GM12801 (cell line): Measurements from ENCODE around the gene DRAM2.

Source experiments
- TF ChIP-seq, protein P1 (sequence below): IDR thresholded peaks from one replicate; pipeline ENCODE4 v1.5.1; 2011; ENCODE audit warnings: control low read depth; ENCODE audit not compliant: insufficient read length; ENCODE audit errors: extremely low read depth

DRAM2 gene

DNA sequence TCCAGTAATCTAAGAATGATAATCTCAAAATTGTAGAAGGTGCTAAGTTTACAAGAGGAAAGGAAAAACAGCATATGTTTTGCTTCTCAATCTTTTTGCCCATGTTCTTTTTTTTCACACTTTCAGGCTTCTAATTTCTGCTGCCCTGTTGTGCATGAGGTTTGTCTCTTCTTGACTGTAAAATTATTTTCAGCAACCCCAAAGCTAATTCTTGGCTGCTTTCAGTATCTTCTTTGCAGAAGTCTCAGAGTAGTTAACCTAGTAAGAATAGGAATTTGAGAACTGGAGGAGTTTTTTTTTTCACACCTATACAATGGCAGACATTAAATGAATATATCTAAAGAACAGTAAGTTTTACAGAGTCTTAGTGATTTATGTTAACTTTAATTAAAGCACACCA lies 34.2 kb upstream of the DRAM2 start:
- TF ChIP-seq, protein P1, sequence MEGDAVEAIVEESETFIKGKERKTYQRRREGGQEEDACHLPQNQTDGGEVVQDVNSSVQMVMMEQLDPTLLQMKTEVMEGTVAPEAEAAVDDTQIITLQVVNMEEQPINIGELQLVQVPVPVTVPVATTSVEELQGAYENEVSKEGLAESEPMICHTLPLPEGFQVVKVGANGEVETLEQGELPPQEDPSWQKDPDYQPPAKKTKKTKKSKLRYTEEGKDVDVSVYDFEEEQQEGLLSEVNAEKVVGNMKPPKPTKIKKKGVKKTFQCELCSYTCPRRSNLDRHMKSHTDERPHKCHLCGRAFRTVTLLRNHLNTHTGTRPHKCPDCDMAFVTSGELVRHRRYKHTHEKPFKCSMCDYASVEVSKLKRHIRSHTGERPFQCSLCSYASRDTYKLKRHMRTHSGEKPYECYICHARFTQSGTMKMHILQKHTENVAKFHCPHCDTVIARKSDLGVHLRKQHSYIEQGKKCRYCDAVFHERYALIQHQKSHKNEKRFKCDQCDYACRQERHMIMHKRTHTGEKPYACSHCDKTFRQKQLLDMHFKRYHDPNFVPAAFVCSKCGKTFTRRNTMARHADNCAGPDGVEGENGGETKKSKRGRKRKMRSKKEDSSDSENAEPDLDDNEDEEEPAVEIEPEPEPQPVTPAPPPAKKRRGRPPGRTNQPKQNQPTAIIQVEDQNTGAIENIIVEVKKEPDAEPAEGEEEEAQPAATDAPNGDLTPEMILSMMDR: no peak

DNA sequence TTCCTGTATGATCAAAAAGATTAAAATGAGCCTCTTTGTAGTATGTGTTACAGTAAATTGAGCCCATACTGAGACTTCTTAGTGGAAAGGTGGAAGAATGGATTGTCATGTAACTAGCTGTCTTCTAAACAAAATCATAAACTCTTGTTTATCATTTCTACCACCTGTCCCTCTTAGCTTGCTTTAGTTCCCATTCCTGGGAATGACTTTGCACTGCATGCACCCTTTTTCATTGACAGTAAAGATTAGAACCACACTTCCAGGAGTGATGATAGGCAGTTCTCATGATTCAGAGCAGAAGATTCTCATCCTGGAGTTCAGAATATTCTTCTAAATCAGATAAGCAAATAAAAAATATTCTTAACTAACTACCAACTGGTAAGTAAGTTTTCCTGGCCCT lies 32.6 kb upstream of the DRAM2 start:
- TF ChIP-seq, protein P1: no peak

DNA sequence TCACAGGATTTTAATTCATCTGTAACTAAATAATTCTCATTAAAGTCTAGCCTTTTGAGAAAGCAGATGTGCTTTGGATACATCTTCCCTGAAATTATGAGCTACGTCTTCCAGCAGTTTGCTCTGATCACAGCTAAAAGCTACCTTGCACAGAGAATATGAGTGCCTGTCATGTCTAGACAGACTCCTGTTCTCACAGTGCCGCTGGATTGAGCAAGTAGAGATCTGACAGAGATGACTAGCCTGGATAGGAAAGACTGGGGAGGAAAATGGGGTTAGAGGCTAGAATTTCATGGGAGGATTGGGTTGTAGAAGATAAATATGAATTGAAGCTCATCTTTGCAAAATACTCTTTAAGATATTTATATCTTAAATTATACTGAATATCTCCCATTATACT lies 24.3 kb upstream of the DRAM2 start:
- TF ChIP-seq, protein P1: no peak

DNA sequence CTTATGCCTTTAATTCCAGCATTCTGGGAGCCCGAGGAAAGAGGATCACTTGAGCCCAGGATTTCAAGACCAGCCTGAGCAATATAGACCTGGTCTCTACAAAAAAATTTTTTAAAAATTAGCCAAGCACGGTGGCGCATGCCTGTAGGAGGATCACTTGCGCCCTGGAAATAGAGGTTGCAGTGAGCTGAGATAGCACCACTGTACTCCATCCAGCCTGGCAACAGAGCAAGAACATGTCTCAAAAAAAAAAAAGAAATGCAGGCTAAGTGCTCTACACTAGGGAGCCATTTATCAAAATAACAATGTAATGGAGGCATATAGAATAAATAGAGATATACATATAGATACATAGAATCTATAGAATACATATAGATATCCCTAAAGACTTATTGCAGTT lies 23.5 kb upstream of the DRAM2 start:
- TF ChIP-seq, protein P1: no peak

DNA sequence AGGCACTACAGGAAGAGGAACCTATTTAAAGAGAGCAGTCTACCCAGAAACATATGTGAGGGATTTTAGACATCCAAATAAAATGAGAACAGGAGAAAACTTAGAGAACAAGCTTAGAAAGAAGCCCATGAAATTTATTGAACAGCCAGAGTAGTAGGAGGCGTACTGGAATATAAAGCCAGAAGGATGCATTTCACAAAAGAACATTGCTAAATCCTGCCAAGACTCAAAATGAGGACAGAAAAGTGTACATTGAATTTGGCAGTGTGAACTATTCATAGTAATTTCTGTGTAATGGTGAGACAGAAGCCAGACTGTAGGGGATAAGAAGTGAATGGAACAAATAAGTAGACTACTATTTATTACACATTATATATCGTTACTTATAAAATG lies 22.6 kb upstream of the DRAM2 start:
- TF ChIP-seq, protein P1: no peak

DNA sequence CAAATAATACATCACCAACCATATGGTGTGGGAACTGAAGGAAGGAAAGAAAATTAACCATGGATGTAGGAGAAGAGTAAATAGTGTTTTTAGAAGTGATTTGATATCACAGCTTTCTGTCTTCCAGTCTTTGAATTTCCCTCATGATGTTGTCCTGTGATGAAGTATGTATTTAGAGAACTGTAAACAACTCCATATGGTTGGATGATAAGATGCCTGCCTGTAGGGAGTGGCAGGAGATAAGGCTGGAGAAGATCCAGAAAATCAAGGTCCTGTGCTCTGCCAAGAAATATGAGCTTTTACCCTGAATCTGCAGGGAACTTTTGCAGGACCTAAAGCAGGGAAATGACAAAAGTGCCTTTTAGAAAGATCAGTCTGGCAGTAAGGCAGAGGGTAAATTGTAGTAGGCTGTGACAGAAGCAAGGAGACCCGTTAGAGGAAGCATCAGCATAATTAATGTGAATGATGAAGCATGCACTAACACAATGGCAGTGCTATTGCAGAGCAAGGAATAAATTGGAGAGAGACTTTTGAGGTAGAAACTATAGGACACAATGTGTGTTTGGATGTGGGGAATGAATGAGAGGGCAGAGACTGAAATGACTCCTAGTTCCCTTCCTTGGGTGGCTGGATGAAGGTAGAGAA lies 22.1 kb upstream of the DRAM2 start:
- TF ChIP-seq, protein P1: no peak

DNA sequence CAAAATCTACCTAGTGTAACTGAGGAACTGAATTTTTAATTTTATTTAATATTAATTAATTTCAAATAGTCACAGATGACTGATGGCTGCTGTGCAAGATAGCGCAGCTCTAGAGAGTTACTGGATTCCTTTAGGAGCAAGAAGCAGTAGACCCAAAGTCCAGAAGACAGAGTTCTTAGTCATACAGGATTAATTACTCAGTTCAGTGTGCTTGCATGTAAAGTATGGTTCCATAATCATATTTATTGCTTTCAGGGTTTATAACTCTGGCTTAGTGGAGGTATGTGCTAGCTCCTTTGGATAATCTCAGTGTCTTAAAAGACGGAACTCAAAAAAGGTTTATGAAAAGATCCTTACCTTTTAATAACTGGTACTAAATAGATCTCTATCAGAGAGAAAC lies 17.5 kb upstream of the DRAM2 start:
- TF ChIP-seq, protein P1: no peak
